RWPE1 (cell line): ENCODE results near the gene NUP188.

Experiments
- CTCF ChIA-PET: fragments of 350-600 bp; sonication (Branson Sonifier 250); formaldehyde crosslinking; extraction: SDS; loops from one replicate; lab custom pipeline; 2021; lab: Yijun Ruan, JAX
- POLR2A ChIA-PET: fragments of 400-600 bp; formaldehyde crosslinking; extraction: SDS; loops from one replicate; lab custom pipeline; 2020; ENCODE audit warnings: antibody characterized with exemption; ENCODE audit not compliant: low non-redundant PET; lab: Yijun Ruan, JAX
- DNase-seq: peaks from one replicate; pipeline ENCODE4 v3.0.0; 2012; ENCODE audit warnings: low spot score
- H3K27ac ChIP-seq: fragments of 450-650 bp; 2 replicates; pipeline ENCODE4 v1.5.1; 2017
- TF ChIP-seq, protein P1 (sequence below): fragments of 450-650 bp; conservative IDR thresholded peaks from 2 replicates; pipeline ENCODE4 v1.5.1; 2017; ENCODE audit warnings: low read depth, mild to moderate bottlenecking

NUP188 gene

DNA sequence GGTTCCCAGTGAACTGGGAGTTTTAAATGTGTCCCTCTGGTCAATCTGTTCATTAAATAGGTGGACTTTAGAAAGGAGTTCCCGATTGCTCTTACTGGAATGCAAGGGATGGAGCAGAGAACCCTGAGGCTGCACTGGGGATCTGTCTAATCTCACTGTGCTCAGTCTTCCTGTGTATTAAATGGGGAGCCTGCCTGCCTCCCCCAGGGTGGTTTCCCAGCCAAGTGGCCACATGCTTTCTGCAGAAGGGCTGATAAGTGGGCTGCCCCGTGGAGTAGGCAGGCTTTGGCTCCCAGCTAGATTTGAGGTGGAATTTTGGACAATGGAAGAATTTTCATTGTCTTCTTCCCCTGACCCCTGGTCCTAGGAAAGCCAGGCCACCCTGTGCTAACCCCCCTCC is 40.8 kb upstream of the NUP188 start:
- CTCF ChIA-PET: interaction anchor here (0.6 kb wide), 1 partner anchor 225 kb away, joined by 3 read pairs; no protein-coding TSS in a partner anchor
- POLR2A ChIA-PET: no interaction called here
- TF ChIP-seq, protein P1, sequence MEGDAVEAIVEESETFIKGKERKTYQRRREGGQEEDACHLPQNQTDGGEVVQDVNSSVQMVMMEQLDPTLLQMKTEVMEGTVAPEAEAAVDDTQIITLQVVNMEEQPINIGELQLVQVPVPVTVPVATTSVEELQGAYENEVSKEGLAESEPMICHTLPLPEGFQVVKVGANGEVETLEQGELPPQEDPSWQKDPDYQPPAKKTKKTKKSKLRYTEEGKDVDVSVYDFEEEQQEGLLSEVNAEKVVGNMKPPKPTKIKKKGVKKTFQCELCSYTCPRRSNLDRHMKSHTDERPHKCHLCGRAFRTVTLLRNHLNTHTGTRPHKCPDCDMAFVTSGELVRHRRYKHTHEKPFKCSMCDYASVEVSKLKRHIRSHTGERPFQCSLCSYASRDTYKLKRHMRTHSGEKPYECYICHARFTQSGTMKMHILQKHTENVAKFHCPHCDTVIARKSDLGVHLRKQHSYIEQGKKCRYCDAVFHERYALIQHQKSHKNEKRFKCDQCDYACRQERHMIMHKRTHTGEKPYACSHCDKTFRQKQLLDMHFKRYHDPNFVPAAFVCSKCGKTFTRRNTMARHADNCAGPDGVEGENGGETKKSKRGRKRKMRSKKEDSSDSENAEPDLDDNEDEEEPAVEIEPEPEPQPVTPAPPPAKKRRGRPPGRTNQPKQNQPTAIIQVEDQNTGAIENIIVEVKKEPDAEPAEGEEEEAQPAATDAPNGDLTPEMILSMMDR: no peak
- H3K27ac ChIP-seq: peak overlapping the region; percentile 99
- DNase-seq: no peak

GRCh38 chr9:128908372-128908771 is 39.1 kb upstream of the NUP188 start:
- TF ChIP-seq, protein P1: no peak
- CTCF ChIA-PET: no interaction called here
- no peak for DNase-seq
- H3K27ac ChIP-seq: peak overlapping the region; percentile 99
- POLR2A ChIA-PET: interaction anchor here (0.6 kb wide), 1 partner anchor 117 kb away, joined by 5 read pairs; no protein-coding TSS in a partner anchor

DNA sequence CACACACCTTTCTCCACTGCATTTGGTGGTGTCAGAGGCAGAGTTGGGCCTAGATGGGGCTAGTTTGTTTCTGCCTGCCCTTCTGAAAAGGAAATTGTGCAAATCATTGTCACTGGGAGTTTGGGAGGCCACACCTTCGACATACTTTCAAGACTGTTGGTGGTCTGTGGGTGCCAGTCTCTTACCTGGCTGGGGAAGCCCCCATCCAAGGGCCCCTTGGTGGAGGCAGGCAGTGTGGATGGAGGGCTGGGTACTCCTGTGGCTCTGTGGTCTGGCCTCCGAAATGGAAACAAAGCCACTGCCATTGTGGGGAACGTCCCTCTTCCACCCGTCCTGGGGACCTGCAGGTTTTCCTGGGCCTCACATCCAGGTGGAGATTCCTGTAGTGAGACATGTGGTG is 37.6 kb upstream of the NUP188 start:
- H3K27ac ChIP-seq: peak overlapping the region; percentile 99
- ChIA-PET CTCF (no interaction called here), POLR2A (no interaction called here)
- DNase-seq: no peak
- TF ChIP-seq, protein P1: no peak

DNA sequence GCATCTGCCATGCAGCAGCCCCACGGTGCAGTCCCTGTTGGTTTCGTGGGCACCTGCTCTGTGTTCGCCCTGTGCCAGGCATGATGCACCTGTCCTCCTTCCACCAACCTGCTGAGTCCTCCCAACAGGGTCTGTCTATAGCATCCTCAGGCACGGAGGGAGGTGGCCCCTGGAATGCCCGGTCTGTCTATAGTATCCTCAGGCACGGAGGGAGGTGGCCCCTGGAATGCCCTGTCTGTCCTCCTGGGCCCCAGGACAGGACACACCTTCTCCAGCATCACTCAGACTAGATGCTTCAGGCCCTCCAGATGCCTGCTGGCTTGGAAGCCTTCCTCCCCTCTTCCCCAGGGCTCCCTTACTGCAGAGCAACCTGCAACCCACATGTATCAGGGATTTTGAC is 36.6 kb upstream of the NUP188 start:
- H3K27ac ChIP-seq: peak overlapping the region; percentile 99
- POLR2A ChIA-PET: no interaction called here
- CTCF ChIA-PET: interaction anchor here (0.6 to 0.7 kb wide), 2 partner anchors 15 to 55 kb away, joined by 3 read pairs; no protein-coding TSS in a partner anchor
- no peak for DNase-seq
- TF ChIP-seq, protein P1: no peak

- no peak for DNase-seq
- H3K27ac ChIP-seq: peak overlapping the region; percentile 99
- ChIA-PET CTCF (interaction anchor here (0.5 kb wide), 1 partner anchor 67 kb away, joined by 3 read pairs; no protein-coding TSS in a partner anchor), POLR2A (interaction anchor here (0.5 to 0.6 kb wide), 2 partner anchors 20 to 256 kb away, joined by 3 read pairs; no protein-coding TSS in a partner anchor)
- TF ChIP-seq, protein P1: no peak
These were observed 35.9 kb upstream of the NUP188 start for GRCh38 chr9:128911529-128912035.

GRCh38 chr9:128912270-128912853 is 35.1 kb upstream of the NUP188 start:
- POLR2A ChIA-PET: no interaction called here
- peak; percentile 98 for DNase-seq
- TF ChIP-seq, protein P1: no peak
- CTCF ChIA-PET: interaction anchor here (0.8 to 1.0 kb wide), 3 partner anchors 16 to 47 kb away, joined by 3 to 5 read pairs (median 4); no protein-coding TSS in a partner anchor
- peak overlapping the region; percentile 99 for H3K27ac ChIP-seq
